H54 (cell line): ENCODE measurements around the gene SARDH.

Source experiments
- DNase-seq: peaks from one replicate; pipeline ENCODE4 v3.0.0; 2011; ENCODE audit warnings: low spot score, mixed read lengths; ENCODE audit not compliant: insufficient read length
- FAIRE-seq: peaks from 3 replicates; lab custom pipeline; 2011; peaks lifted over from hg19 to GRCh38; lab: Jason Lieb, UNC
- POLR2A ChIP-seq: IDR thresholded peaks from 2 replicates; pipeline ENCODE4 v1.6.1; 2011; ENCODE audit warnings: low read depth, mild to moderate bottlenecking, low read length

The SARDH gene

GRCh38 chr9:133780404-133780945, 42.3 kb upstream of the SARDH start:
- FAIRE-seq (no peak), DNase-seq (no peak)
- TF ChIP-seq POLR2A: no peak

- no peak for TF ChIP-seq POLR2A
- FAIRE-seq: no peak
- no peak for DNase-seq
Observed at GRCh38 chr9:133779516-133780403, 41.6 kb upstream of the SARDH start.

- DNase-seq (no peak), FAIRE-seq (no peak)
Observed at GRCh38 chr9:133779081-133779480, 40.9 kb upstream of the SARDH start.

GRCh38 chr9:133778336-133779013, 40.3 kb upstream of the SARDH start:
- DNase-seq (no peak), FAIRE-seq (no peak)
- TF ChIP-seq POLR2A: no peak

More at GRCh38 chr9:133779081-133779480, 40.9 kb upstream of the SARDH start:
- no peak for TF ChIP-seq POLR2A

- TF ChIP-seq POLR2A: no peak
- FAIRE-seq: no peak
Observed at GRCh38 chr9:133777871-133778270, 39.7 kb upstream of the SARDH start.

GRCh38 chr9:133777068-133777791, 39.1 kb upstream of the SARDH start:
- FAIRE-seq (no peak), DNase-seq (no peak)
- TF ChIP-seq POLR2A: no peak

More at GRCh38 chr9:133777871-133778270, 39.7 kb upstream of the SARDH start:
- no peak for DNase-seq

GRCh38 chr9:133775951-133776905, 38.1 kb upstream of the SARDH start:
- FAIRE-seq: no peak
- no peak for DNase-seq
- TF ChIP-seq POLR2A: no peak

GRCh38 chr9:133775291-133775690, 37.1 kb upstream of the SARDH start:
- DNase-seq (no peak), FAIRE-seq (no peak)
- TF ChIP-seq POLR2A: no peak

GRCh38 chr9:133774799-133775198, 36.6 kb upstream of the SARDH start:
- TF ChIP-seq POLR2A: no peak
- DNase-seq: no peak
- FAIRE-seq: no peak

- TF ChIP-seq POLR2A: no peak
- no peak for FAIRE-seq
Observed at GRCh38 chr9:133773889-133774655, 35.9 kb upstream of the SARDH start.

GRCh38 chr9:133772581-133772980, 34.4 kb upstream of the SARDH start:
- no peak for TF ChIP-seq POLR2A
- DNase-seq: no peak
- FAIRE-seq: no peak

More at GRCh38 chr9:133773889-133774655, 35.9 kb upstream of the SARDH start:
- no peak for DNase-seq
